Stimulated activated CD4-positive, alpha-beta T cell treated with anti-CD3 and anti-CD28 coated beads, Interleukin-2, amount 100 ng/mL, for 24 hours (primary cell): Measurements from ENCODE around the gene GIGYF1.

Source experiments
- DNase-seq, 2 donors: peaks; one replicate each; pipeline ENCODE4 v3.0.0-alpha.2; 2020

Gene GIGYF1

GRCh38 chr7:100683659-100684533 is 10.2 kb downstream of the GIGYF1 start:
- DNase-seq, result no peak

GRCh38 chr7:100682991-100683658 is 10.9 kb downstream of the GIGYF1 start:
- no peak for DNase-seq

- peak in 1 of 2 donors; percentile 29 for DNase-seq
Measured at GRCh38 chr7:100682228-100682741, 11.8 kb downstream of the GIGYF1 start.

- DNase-seq, result peak in 1 of 2 donors; percentile 2
Measured at GRCh38 chr7:100681491-100682227, 12.4 kb downstream of the GIGYF1 start.

- DNase-seq, result peak in 1 of 2 donors; percentile 18
Measured at GRCh38 chr7:100680576-100681271, 13.3 kb downstream of the GIGYF1 start.

- DNase-seq, result peak in 1 of 2 donors; percentile 4
Measured at GRCh38 chr7:100679927-100680575, 14.0 kb downstream of the GIGYF1 start.

GRCh38 chr7:100679129-100679926 is 14.7 kb downstream of the GIGYF1 start:
- peak in 1 of 2 donors; percentile 7 for DNase-seq

- DNase-seq, result peak in 1 of 2 donors; percentile 18
Measured at GRCh38 chr7:100678291-100678984, 15.6 kb downstream of the GIGYF1 start.

GRCh38 chr7:100677308-100678267 is 16.5 kb downstream of the GIGYF1 start:
- peak in 1 of 2 donors; percentile 5 for DNase-seq

- DNase-seq, result no peak
Measured at GRCh38 chr7:100676501-100677306, 17.3 kb downstream of the GIGYF1 start.

- peak; percentile 77 to 82 for DNase-seq
Measured at GRCh38 chr7:100675581-100676350, 18.3 kb downstream of the GIGYF1 start.

GRCh38 chr7:100675105-100675451 is 19.0 kb downstream of the GIGYF1 start:
- DNase-seq, result peak; percentile 42 to 51

GRCh38 chr7:100674411-100675104 is 19.5 kb downstream of the GIGYF1 start:
- DNase-seq, result peak in 1 of 2 donors; percentile 40

- DNase-seq, result peak; percentile 55 to 57
Measured at GRCh38 chr7:100673942-100674410, 20.1 kb downstream of the GIGYF1 start.

- DNase-seq, result peak; percentile 99 to 100
Measured at GRCh38 chr7:100673302-100673941, 20.6 kb downstream of the GIGYF1 start, which contains the start of gene GNB2. TSS of gene GNB2 (plus strand) at chr7:100673740. CDS start at chr7:100676266, 2,526 bp downstream.
